GM21619 (cell line): Measurements from ENCODE around the gene MVB12B.
"Not testable (repeated sequence)": the region's sequence is repeated elsewhere in the genome, so short reads cannot be mapped to it uniquely, and the experiment has no call there.

Experiments used
- ATAC-seq: cut with Tn5 transposase; IDR thresholded peaks from one replicate; pipeline ENCODE4 v1.9.1; 2021; ENCODE audit not compliant: unreplicated experiment

The MVB12B gene

GRCh38 chr9:126527109-126527825 is 200.6 kb downstream of the MVB12B start:
- ATAC-seq: no peak

GRCh38 chr9:126528111-126528510 is 201.5 kb downstream of the MVB12B start:
- ATAC-seq: no peak

GRCh38 chr9:126528915-126529314 is 202.3 kb downstream of the MVB12B start:
- ATAC-seq: no peak

- ATAC-seq: no peak
Observed at GRCh38 chr9:126531035-126531571, 204.5 kb downstream of the MVB12B start.

- ATAC-seq: no peak
Observed at GRCh38 chr9:126531591-126531990, 205.0 kb downstream of the MVB12B start.

GRCh38 chr9:126532019-126532462 is 205.4 kb downstream of the MVB12B start:
- no peak for ATAC-seq

GRCh38 chr9:126532489-126532888 is 205.9 kb downstream of the MVB12B start:
- ATAC-seq: no peak

- ATAC-seq: no peak
Observed at GRCh38 chr9:126532951-126533925, 206.6 kb downstream of the MVB12B start.

- ATAC-seq: no peak
Observed at GRCh38 chr9:126533926-126534310, 207.3 kb downstream of the MVB12B start.

- ATAC-seq: no peak
Observed at GRCh38 chr9:126534431-126535186, 208.0 kb downstream of the MVB12B start.

GRCh38 chr9:126536131-126536530 is 209.5 kb downstream of the MVB12B start:
- no peak for ATAC-seq

GRCh38 chr9:126536841-126537465 is 210.3 kb downstream of the MVB12B start:
- no peak for ATAC-seq

- ATAC-seq: no peak
Observed at GRCh38 chr9:126538550-126538949, 211.9 kb downstream of the MVB12B start.

GRCh38 chr9:126540398-126540797 is 213.8 kb downstream of the MVB12B start:
- ATAC-seq: not testable (repeated sequence)

GRCh38 chr9:126543490-126543889 is 216.9 kb downstream of the MVB12B start:
- ATAC-seq: no peak

- no peak for ATAC-seq
Observed at GRCh38 chr9:126545106-126545505, 218.5 kb downstream of the MVB12B start.

- no peak for ATAC-seq
Observed at GRCh38 chr9:126546036-126546435, 219.4 kb downstream of the MVB12B start.

GRCh38 chr9:126548312-126548711 is 221.7 kb downstream of the MVB12B start:
- ATAC-seq: no peak

GRCh38 chr9:126549246-126550006 is 222.8 kb downstream of the MVB12B start:
- no peak for ATAC-seq

GRCh38 chr9:126550891-126551351 is 224.3 kb downstream of the MVB12B start:
- no peak for ATAC-seq
